Caco-2 (cell line): ENCODE measurements around the gene SLC39A11. TPM values are rescaled to one million over a fixed set of nuclear protein-coding genes. Genes with fewer than 3 reads are reported as not detected.

Experiments
- BruUV-seq: library from RNA; stranded (reverse); fragments of 400-500 nt; replicated peaks from 2 replicates; lab custom pipeline; 2021; lab: Mats Ljungman, UMichigan
- CTCF ChIA-PET: fragments of 300-600 bp; sonication (Branson Sonifier 250); formaldehyde crosslinking; loops from one replicate; lab custom pipeline; 2022; ENCODE audit warnings: antibody characterized with exemption; lab: Charles Lee
- POLR2A ChIA-PET: fragments of 300-600 bp; sonication (Branson Sonifier 250); formaldehyde crosslinking; loops from one replicate; lab custom pipeline; 2022; ENCODE audit warnings: antibody characterized with exemption; lab: Charles Lee
- DNase-seq, 2 experiments: peaks; one replicate each; pipeline versions ENCODE4 v3.0.0 to v3.0.0-alpha.2; 2020 to 2022
- H3K27me3 ChIP-seq: replicated peaks from 2 replicates; pipeline ENCODE4 v1.6.0; 2011; ENCODE audit warnings: low read length; ENCODE audit not compliant: control insufficient read depth, insufficient read depth
- H3K36me3 ChIP-seq: 2 replicates; pipeline ENCODE4 v1.5.1; 2011; ENCODE audit warnings: low read length; ENCODE audit not compliant: control insufficient read depth, insufficient read depth
- H3K4me1 ChIP-seq: fragments of 250-450 bp; sonication (Bioruptor Pico); 2 replicates; pipeline ENCODE4 v1.5.1; 2020; ENCODE audit warnings: mild to moderate bottlenecking
- H3K4me3 ChIP-seq: 2 replicates; pipeline ENCODE4 v1.5.1; 2011; ENCODE audit warnings: low read depth, mild to moderate bottlenecking, control low read depth, low read length
- H3K9me3 ChIP-seq: fragments of 250-450 bp; sonication (Bioruptor Pico); 2 replicates; pipeline ENCODE4 v1.5.1; 2020; ENCODE audit warnings: mild to moderate bottlenecking, moderate library complexity
- H3K27ac Mint-ChIP-seq: one replicate; pipeline ENCODE4 v1.8.0; 2022; ENCODE audit warnings: mixed read lengths; ENCODE audit not compliant: unreplicated experiment
- H3K27me3 Mint-ChIP-seq: one replicate; pipeline ENCODE4 v1.8.0; 2022; ENCODE audit warnings: mixed read lengths; ENCODE audit not compliant: insufficient read depth, unreplicated experiment
- H3K36me3 Mint-ChIP-seq: one replicate; pipeline ENCODE4 v1.8.0; 2022; ENCODE audit warnings: mild to moderate bottlenecking, mixed read lengths; ENCODE audit not compliant: insufficient read depth, unreplicated experiment
- H3K4me1 Mint-ChIP-seq: one replicate; pipeline ENCODE4 v1.8.0; 2022; ENCODE audit warnings: low read depth, mixed read lengths; ENCODE audit not compliant: unreplicated experiment
- H3K4me3 Mint-ChIP-seq: one replicate; pipeline ENCODE4 v1.8.0; 2022; ENCODE audit warnings: mild to moderate bottlenecking, moderate library complexity, mixed read lengths; ENCODE audit not compliant: unreplicated experiment
- H3K9me3 Mint-ChIP-seq: one replicate; pipeline ENCODE4 v1.8.0; 2022; ENCODE audit warnings: mixed read lengths; ENCODE audit not compliant: unreplicated experiment
- CTCF ChIP-seq, 2 experiments: fragments of 200-600 bp in 1 of 2; IDR thresholded peaks; 1 replicate in 1 of 2; 2 replicates in 1 of 2; pipeline versions ENCODE4 v1.5.1 to v1.8.0; 2011 to 2022; ENCODE audit warnings: antibody characterized with exemption in 1 of 2, control low read depth in 1 of 2, inconsistent platforms in 1 of 2, low read depth in 1 of 2, low read length in 1 of 2, mild to moderate bottlenecking in 1 of 2, moderate library complexity in 1 of 2; ENCODE audit not compliant: insufficient read depth in 1 of 2, severe bottlenecking in 1 of 2, unreplicated experiment in 1 of 2
- intact Hi-C: fragments of 100-400 bp; cut with micrococcal nuclease; formaldehyde crosslinking; loops from one replicate; pipeline ENCODE4 v1.10.0; 2022; ENCODE audit not compliant: unreplicated experiment
- total RNA-seq: library from RNA; stranded (reverse); gene quantifications from 2 replicates; pipeline ENCODE4 v1.2.3, GENCODE V29; 2022

SLC39A11 gene
- total RNA-seq, 1 experiment from 2014 or later = 26.4 TPM

GRCh38 chr17:72858826-72859495 is 233.5 kb downstream of the SLC39A11 start:
- ChIA-PET POLR2A (no interaction called here), CTCF (no interaction called here)
- H3K9me3 ChIP-seq = no peaks in the 10 kb centered on the region
- TF ChIP-seq CTCF (IDR thresholded peaks at IDR 0.05; ENCODE audit: insufficient read depth in 1 of 2, low read depth in 1 of 2, low read length in 1 of 2, severe bottlenecking in 1 of 2, unreplicated experiment in 1 of 2) = no peak
- Mint-ChIP-seq H3K27ac (no peak overlapping the region), H3K4me1 (no peaks in the 10 kb centered on the region), H3K27me3 (no peaks in the 10 kb centered on the region), H3K9me3 (no peaks in the 10 kb centered on the region), H3K36me3 (no peaks in the 10 kb centered on the region), H3K4me3 (no peak overlapping the region)
- no TSS peak for BruUV-seq
- intact Hi-C loops = no loop called here
- no peaks in the 10 kb centered on the region for H3K4me1 ChIP-seq
- no peak overlapping the region for H3K4me3 ChIP-seq
- H3K36me3 ChIP-seq = no peaks in the 10 kb centered on the region
- no peaks in the 10 kb centered on the region for H3K27me3 ChIP-seq
- DNase-seq = no peak

GRCh38 chr17:72853440-72854415 is 238.8 kb downstream of the SLC39A11 start:
- no peak for TF ChIP-seq CTCF (IDR thresholded peaks at IDR 0.05; ENCODE audit: insufficient read depth in 1 of 2, low read depth in 1 of 2, low read length in 1 of 2, severe bottlenecking in 1 of 2, unreplicated experiment in 1 of 2)
- Mint-ChIP-seq H3K36me3 (no peaks in the 10 kb centered on the region), H3K9me3 (no peaks in the 10 kb centered on the region), H3K4me1 (no peaks in the 10 kb centered on the region), H3K27me3 (no peaks in the 10 kb centered on the region), H3K27ac (no peak overlapping the region), H3K4me3 (no peak overlapping the region)
- ChIA-PET POLR2A (no interaction called here), CTCF (no interaction called here)
- no peak for DNase-seq
- intact Hi-C loops = no loop called here
- Histone ChIP-seq H3K36me3 (no peaks in the 10 kb centered on the region), H3K27me3 (no peaks in the 10 kb centered on the region), H3K4me1 (no peaks in the 10 kb centered on the region), H3K4me3 (no peak overlapping the region), H3K9me3 (no peaks in the 10 kb centered on the region)
- BruUV-seq = no TSS peak

- Histone ChIP-seq H3K36me3 (no peaks in the 10 kb centered on the region), H3K9me3 (no peaks in the 10 kb centered on the region), H3K4me3 (no peak overlapping the region), H3K27me3 (no peaks in the 10 kb centered on the region), H3K4me1 (no peaks in the 10 kb centered on the region)
- BruUV-seq = no TSS peak
- Mint-ChIP-seq H3K36me3 (no peaks in the 10 kb centered on the region), H3K27ac (no peak overlapping the region), H3K4me1 (no peaks in the 10 kb centered on the region), H3K27me3 (no peaks in the 10 kb centered on the region), H3K9me3 (no peaks in the 10 kb centered on the region), H3K4me3 (no peak overlapping the region)
- POLR2A ChIA-PET = no interaction called here
- DNase-seq = no peak
- intact Hi-C loops = no loop called here
- CTCF ChIA-PET = no interaction called here
- no peak for TF ChIP-seq CTCF (IDR thresholded peaks at IDR 0.05; ENCODE audit: insufficient read depth in 1 of 2, low read depth in 1 of 2, low read length in 1 of 2, severe bottlenecking in 1 of 2, unreplicated experiment in 1 of 2)
Measured at GRCh38 chr17:72852277-72852938, 240.1 kb downstream of the SLC39A11 start.
